Measurements from ENCODE around the gene EPHA3. TPM values are rescaled to one million over a fixed set of nuclear protein-coding genes. Genes with fewer than 3 reads are reported as not detected.

EPHA3 gene
- total RNA-seq, 6 donors from 2014 or later, result 0.46 to 3.9 (median 0.79) TPM; not detected in 1

DNA sequence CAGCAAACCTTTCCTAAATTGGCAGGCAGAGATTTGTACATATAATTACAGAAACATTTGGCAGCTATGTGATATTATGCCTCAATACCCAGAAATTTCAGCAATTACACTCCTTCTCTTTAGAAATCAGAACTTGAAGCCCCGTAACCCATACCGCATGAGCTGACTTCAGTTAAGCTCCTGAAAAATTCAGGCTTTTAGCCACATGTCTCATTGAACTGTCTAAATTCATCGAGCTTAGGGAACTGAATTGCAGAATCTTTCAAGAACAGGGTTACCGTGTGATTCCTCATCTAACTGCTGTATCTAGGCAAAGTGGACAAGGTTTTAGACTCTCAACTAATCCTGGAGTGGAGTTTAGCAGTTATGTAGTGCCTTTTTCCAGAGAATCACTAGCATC is 333.0 kb downstream of the EPHA3 start:
- Histone ChIP-seq H3K27ac (no peak overlapping the region), H3K9me3 (no peaks in the 10 kb centered on the region), H3K4me3 (no peak overlapping the region), H3K27me3 (no peaks in the 10 kb centered on the region), H3K36me3 (no peaks in the 10 kb centered on the region), H3K4me1 (no peaks in the 10 kb centered on the region)
- TF ChIP-seq POLR2A (IDR thresholded peaks at IDR 0.05) (no peak), POLR2AphosphoS5 (IDR thresholded peaks at IDR 0.05) (no peak), EP300 (IDR thresholded peaks at IDR 0.05) (no peak)
- TF ChIP-seq, protein P1, sequence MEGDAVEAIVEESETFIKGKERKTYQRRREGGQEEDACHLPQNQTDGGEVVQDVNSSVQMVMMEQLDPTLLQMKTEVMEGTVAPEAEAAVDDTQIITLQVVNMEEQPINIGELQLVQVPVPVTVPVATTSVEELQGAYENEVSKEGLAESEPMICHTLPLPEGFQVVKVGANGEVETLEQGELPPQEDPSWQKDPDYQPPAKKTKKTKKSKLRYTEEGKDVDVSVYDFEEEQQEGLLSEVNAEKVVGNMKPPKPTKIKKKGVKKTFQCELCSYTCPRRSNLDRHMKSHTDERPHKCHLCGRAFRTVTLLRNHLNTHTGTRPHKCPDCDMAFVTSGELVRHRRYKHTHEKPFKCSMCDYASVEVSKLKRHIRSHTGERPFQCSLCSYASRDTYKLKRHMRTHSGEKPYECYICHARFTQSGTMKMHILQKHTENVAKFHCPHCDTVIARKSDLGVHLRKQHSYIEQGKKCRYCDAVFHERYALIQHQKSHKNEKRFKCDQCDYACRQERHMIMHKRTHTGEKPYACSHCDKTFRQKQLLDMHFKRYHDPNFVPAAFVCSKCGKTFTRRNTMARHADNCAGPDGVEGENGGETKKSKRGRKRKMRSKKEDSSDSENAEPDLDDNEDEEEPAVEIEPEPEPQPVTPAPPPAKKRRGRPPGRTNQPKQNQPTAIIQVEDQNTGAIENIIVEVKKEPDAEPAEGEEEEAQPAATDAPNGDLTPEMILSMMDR (IDR thresholded peaks at IDR 0.05), result no peak
- no peak for ATAC-seq (ENCODE audit: low FRiP score in 2 of 2)
- 79 to 89% methylated on average over 4 of the region's 4 CpGs for WGBS, 2 donors
- DNase-seq, result no peak

DNA sequence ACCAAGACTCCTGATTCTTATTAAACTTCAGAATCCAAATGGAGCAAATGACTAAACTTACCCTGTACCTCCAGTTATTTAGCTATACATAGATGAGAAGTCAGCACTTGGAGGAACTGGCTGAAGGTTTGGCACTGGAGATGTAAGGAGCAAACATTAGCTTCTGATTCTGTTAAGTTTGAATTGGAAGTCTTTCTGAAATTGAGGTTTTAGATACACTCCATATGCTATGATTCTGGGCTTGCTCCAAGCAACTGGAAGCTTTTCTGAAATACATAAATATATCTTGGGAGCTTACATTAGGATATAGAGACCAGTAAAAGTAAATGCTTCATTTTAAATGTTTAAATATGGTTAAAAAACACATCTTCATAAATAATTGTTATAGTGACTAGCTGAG is 333.7 kb downstream of the EPHA3 start:
- Histone ChIP-seq H3K9me3 (no peaks in the 10 kb centered on the region), H3K27ac (no peak overlapping the region), H3K27me3 (no peaks in the 10 kb centered on the region), H3K4me3 (no peak overlapping the region), H3K36me3 (no peaks in the 10 kb centered on the region), H3K4me1 (no peaks in the 10 kb centered on the region)
- DNase-seq (no peak), ATAC-seq (ENCODE audit: low FRiP score in 2 of 2) (no peak)
- TF ChIP-seq POLR2A (IDR thresholded peaks at IDR 0.05) (no peak), POLR2AphosphoS5 (IDR thresholded peaks at IDR 0.05) (no peak), EP300 (IDR thresholded peaks at IDR 0.05) (no peak)
- TF ChIP-seq, protein P1 (IDR thresholded peaks at IDR 0.05), result no peak

GRCh38 chr3:89446593-89446992 is 339.2 kb downstream of the EPHA3 start:
- ATAC-seq (ENCODE audit: low FRiP score in 2 of 2) (no peak), DNase-seq (no peak)
- TF ChIP-seq, protein P1 (IDR thresholded peaks at IDR 0.05), result no peak
- TF ChIP-seq EP300 (IDR thresholded peaks at IDR 0.05) (no peak), POLR2AphosphoS5 (IDR thresholded peaks at IDR 0.05) (no peak), POLR2A (IDR thresholded peaks at IDR 0.05) (no peak)
- Histone ChIP-seq H3K36me3 (no peaks in the 10 kb centered on the region), H3K27ac (no peak overlapping the region), H3K4me1 (no peaks in the 10 kb centered on the region), H3K27me3 (no peaks in the 10 kb centered on the region), H3K9me3 (no peaks in the 10 kb centered on the region), H3K4me3 (no peak overlapping the region)
- 88 to 94% methylated on average over 1 of the region's 1 CpG for WGBS, 2 donors

DNA sequence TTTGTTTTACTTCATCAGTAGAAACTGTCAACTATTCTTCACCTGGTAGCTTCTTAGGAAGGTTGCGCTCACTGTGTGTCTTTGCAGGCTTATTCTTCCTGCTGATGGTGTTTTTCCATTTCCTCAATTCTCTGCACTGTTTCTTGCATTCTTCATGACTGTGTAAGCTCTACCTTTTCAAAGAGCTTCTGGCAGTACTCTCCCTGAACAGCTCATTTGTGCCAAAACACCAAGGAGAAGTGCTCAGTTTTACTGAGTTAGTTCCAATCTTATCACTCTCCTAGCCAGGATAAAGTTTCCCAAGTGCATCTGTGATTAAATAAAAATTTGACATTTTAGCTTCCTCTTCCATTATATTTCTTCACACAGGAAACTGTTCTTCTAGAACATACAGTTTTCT is 339.8 kb downstream of the EPHA3 start:
- H3K27ac ChIP-seq, result no peak overlapping the region
- H3K4me1 ChIP-seq, result no peaks in the 10 kb centered on the region
- DNase-seq (no peak), ATAC-seq (ENCODE audit: low FRiP score in 2 of 2) (no peak)
- H3K4me3 ChIP-seq, result no peak overlapping the region
- WGBS, 2 donors, result 90 to 93% methylated on average over 1 of the region's 1 CpG
- no peaks in the 10 kb centered on the region for H3K36me3 ChIP-seq
- H3K9me3 ChIP-seq, result no peaks in the 10 kb centered on the region
- no peaks in the 10 kb centered on the region for H3K27me3 ChIP-seq
- no peak for TF ChIP-seq POLR2AphosphoS5 (IDR thresholded peaks at IDR 0.05)
- TF ChIP-seq EP300 (IDR thresholded peaks at IDR 0.05), result no peak
- no peak for TF ChIP-seq POLR2A (IDR thresholded peaks at IDR 0.05)
- TF ChIP-seq, protein P1 (IDR thresholded peaks at IDR 0.05), result no peak

DNA sequence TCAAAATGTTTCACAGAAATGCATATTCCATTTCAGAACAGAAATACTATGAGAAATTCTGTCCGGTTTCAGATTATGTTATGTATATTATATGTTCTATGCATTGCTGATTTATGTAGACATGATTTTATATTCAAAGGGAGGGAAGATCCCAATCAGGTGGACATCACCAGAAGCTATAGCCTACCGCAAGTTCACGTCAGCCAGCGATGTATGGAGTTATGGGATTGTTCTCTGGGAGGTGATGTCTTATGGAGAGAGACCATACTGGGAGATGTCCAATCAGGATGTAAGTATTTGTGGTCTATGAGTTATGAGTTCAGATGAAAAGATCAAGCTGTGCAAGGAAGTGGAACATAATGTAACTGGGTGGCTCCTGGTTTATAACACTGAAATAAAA is 341.7 kb downstream of the EPHA3 start:
- H3K36me3 ChIP-seq, result no peaks in the 10 kb centered on the region
- no peak overlapping the region for H3K27ac ChIP-seq
- no peaks in the 10 kb centered on the region for H3K27me3 ChIP-seq
- WGBS, 2 donors, result 86 to 93% methylated on average over 4 of the region's 4 CpGs
- no peak for DNase-seq
- no peaks in the 10 kb centered on the region for H3K9me3 ChIP-seq
- H3K4me3 ChIP-seq, result no peak overlapping the region
- no peak for ATAC-seq (ENCODE audit: low FRiP score in 2 of 2)
- no peak for TF ChIP-seq EP300 (IDR thresholded peaks at IDR 0.05)
- TF ChIP-seq, protein P1 (IDR thresholded peaks at IDR 0.05), result no peak
- TF ChIP-seq POLR2AphosphoS5 (IDR thresholded peaks at IDR 0.05), result no peak
- TF ChIP-seq POLR2A (IDR thresholded peaks at IDR 0.05), result no peak
- H3K4me1 ChIP-seq, result no peaks in the 10 kb centered on the region
